ENCODE measurements around the gene PDE4D.

PDE4D gene

GRCh38 chr5:59772757-59773156 lies 120.8 kb downstream of the PDE4D start:
- ATAC-seq: no peak

GRCh38 chr5:59772206-59772605 lies 121.3 kb downstream of the PDE4D start:
- no peak for ATAC-seq

More at GRCh38 chr5:59772757-59773156, 120.8 kb downstream of the PDE4D start:
- TF ChIP-seq, protein P1, sequence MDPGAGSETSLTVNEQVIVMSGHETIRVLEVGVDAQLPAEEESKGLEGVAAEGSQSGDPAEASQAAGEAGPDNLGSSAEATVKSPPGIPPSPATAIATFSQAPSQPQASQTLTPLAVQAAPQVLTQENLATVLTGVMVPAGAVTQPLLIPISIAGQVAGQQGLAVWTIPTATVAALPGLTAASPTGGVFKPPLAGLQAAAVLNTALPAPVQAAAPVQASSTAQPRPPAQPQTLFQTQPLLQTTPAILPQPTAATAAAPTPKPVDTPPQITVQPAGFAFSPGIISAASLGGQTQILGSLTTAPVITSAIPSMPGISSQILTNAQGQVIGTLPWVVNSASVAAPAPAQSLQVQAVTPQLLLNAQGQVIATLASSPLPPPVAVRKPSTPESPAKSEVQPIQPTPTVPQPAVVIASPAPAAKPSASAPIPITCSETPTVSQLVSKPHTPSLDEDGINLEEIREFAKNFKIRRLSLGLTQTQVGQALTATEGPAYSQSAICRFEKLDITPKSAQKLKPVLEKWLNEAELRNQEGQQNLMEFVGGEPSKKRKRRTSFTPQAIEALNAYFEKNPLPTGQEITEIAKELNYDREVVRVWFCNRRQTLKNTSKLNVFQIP (CRISPR knock-in tag; IDR thresholded peaks at IDR 0.05; ENCODE audit: borderline replicate concordance, low read depth): no peak
- TF ChIP-seq TOX (CRISPR knock-in tag; IDR thresholded peaks at IDR 0.05; ENCODE audit: borderline replicate concordance): no peak
- TF ChIP-seq RARB (CRISPR knock-in tag; IDR thresholded peaks at IDR 0.05): no peak
- TF ChIP-seq ZFP30 (CRISPR knock-in tag; IDR thresholded peaks at IDR 0.05): no peak
- no peak for TF ChIP-seq ESRRG (CRISPR knock-in tag; IDR thresholded peaks at IDR 0.05)
- no peak for TF ChIP-seq TCF4 (CRISPR knock-in tag; IDR thresholded peaks at IDR 0.05; ENCODE audit: borderline replicate concordance)
- TF ChIP-seq, protein P2, sequence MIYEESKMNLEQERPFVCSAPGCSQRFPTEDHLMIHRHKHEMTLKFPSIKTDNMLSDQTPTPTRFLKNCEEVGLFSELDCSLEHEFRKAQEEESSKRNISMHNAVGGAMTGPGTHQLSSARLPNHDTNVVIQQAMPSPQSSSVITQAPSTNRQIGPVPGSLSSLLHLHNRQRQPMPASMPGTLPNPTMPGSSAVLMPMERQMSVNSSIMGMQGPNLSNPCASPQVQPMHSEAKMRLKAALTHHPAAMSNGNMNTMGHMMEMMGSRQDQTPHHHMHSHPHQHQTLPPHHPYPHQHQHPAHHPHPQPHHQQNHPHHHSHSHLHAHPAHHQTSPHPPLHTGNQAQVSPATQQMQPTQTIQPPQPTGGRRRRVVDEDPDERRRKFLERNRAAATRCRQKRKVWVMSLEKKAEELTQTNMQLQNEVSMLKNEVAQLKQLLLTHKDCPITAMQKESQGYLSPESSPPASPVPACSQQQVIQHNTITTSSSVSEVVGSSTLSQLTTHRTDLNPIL (CRISPR knock-in tag; IDR thresholded peaks at IDR 0.05; ENCODE audit: low read depth): no peak
- TF ChIP-seq ZNF70 (CRISPR knock-in tag; IDR thresholded peaks at IDR 0.05): no peak
- TF ChIP-seq PATZ1 (CRISPR knock-in tag; IDR thresholded peaks at IDR 0.05; ENCODE audit: borderline replicate concordance): no peak
- no peak for TF ChIP-seq SNAI2 (CRISPR knock-in tag; IDR thresholded peaks at IDR 0.05)

More at GRCh38 chr5:59772206-59772605, 121.3 kb downstream of the PDE4D start:
- TF ChIP-seq ZC3H10 (CRISPR knock-in tag; IDR thresholded peaks at IDR 0.05) (no peak), OSR1 (CRISPR knock-in tag; IDR thresholded peaks at IDR 0.05) (no peak), ZNF8 (CRISPR knock-in tag; IDR thresholded peaks at IDR 0.05) (no peak), CSRNP3 (CRISPR knock-in tag; IDR thresholded peaks at IDR 0.05) (no peak), TSHZ2 (CRISPR knock-in tag; IDR thresholded peaks at IDR 0.05) (no peak), PPARA (CRISPR knock-in tag; IDR thresholded peaks at IDR 0.05; ENCODE audit: borderline replicate concordance) (no peak), GLIS3 (CRISPR knock-in tag; IDR thresholded peaks at IDR 0.05) (no peak), TCF4 (CRISPR knock-in tag; IDR thresholded peaks at IDR 0.05; ENCODE audit: borderline replicate concordance) (no peak), ISL1 (CRISPR knock-in tag; IDR thresholded peaks at IDR 0.05) (no peak), CSDC2 (CRISPR knock-in tag; IDR thresholded peaks at IDR 0.05) (no peak), RARB (CRISPR knock-in tag; IDR thresholded peaks at IDR 0.05) (no peak), ZNF565 (CRISPR knock-in tag; conservative IDR thresholded peaks at IDR 0.05; ENCODE audit: low read depth) (no peak), ZFP3 (CRISPR knock-in tag; IDR thresholded peaks at IDR 0.05) (no peak), SNAI2 (CRISPR knock-in tag; IDR thresholded peaks at IDR 0.05) (no peak), BACH2 (CRISPR knock-in tag; IDR thresholded peaks at IDR 0.05; ENCODE audit: borderline replicate concordance) (no peak), PATZ1 (CRISPR knock-in tag; IDR thresholded peaks at IDR 0.05; ENCODE audit: borderline replicate concordance) (no peak), TOX (CRISPR knock-in tag; IDR thresholded peaks at IDR 0.05; ENCODE audit: borderline replicate concordance) (no peak)
- TF ChIP-seq, protein P2 (CRISPR knock-in tag; IDR thresholded peaks at IDR 0.05; ENCODE audit: low read depth): no peak
- TF ChIP-seq, protein P1 (CRISPR knock-in tag; IDR thresholded peaks at IDR 0.05; ENCODE audit: borderline replicate concordance, low read depth): no peak

Data from SK-N-SH treated with all-trans-retinoic acid at 6 μM for 48 hours (cell line).